HG03066 (cell line): ENCODE data around the gene AGAP1.

Experiments
- ATAC-seq: cut with Tn5 transposase; IDR thresholded peaks from one replicate; pipeline ENCODE4 v1.9.1; 2021; ENCODE audit warnings: low read depth; ENCODE audit not compliant: unreplicated experiment

AGAP1 gene

DNA sequence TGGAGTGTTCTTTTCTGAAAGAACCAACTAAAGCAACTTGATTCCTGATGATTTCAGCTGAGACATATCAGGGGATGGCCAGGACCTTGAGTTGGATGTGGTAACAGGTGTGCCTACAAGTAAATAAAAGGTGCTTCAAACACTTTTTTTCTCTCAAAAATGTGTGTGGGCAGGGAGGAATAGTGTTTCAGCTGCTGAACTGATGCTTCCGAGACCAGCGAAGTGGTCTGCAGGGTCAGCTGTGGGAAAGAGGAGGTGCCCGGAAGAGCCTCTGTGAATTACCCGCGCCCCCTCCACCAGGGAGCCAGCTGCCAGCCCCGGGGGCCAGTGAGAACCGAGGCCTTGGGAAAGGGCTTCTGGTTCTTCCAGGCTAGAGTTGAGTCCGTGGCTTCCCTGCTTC lies 425.0 kb downstream of the AGAP1 start:
- no peak for ATAC-seq

DNA sequence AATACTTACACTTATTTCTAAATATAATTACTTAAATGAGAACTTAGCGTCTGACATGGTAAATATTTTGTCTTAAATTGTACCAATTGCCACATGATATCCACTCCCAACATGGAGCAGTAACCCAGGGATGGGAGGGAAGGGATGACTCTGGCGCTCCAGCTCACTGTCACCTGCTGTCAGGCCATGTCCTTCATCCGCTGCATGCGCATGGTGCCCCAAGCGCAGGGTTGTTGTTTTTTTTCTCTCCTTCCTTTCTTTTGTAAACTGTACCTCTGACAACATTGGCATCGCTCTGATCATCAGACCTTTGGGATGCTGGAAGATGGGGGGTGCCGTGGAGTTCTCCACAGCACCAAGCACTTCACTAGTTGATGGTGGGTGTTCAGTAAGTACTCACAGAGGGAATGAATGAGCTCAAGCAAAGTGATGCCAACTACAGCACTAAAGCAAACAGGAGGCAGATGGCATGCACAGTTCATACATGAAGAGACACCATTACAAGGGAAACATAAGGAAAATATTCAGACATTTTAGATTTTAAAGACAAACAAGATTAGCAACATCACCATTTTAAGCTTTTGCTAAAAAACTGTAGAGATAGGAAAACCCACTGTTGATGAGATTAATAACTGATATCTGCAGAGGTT lies 426.5 kb downstream of the AGAP1 start:
- ATAC-seq, result no peak

- ATAC-seq, result no peak
Observed at GRCh38 chr2:235921508-235922191, 427.8 kb downstream of the AGAP1 start.

DNA sequence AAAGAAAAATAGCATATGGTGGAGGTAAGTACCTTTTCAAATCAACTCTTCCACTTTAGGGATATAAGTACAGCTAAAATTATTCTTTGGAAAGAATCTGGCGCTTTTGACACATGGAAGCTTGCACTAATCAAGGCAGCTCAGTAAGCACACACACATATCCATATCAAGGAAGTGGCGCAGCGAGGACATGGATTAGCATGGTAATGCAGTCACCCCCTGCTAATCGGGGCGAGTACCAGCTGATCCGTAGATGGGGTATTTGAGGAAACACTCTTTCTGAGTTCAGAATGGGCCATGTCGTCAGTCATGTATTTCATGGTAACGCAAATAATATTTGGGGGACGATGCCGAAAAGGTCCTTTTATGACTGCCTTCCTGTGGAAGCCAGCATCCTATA lies 429.0 kb downstream of the AGAP1 start:
- ATAC-seq, result no peak

- no peak for ATAC-seq
Observed at GRCh38 chr2:235923859-235924674, 430.2 kb downstream of the AGAP1 start.

DNA sequence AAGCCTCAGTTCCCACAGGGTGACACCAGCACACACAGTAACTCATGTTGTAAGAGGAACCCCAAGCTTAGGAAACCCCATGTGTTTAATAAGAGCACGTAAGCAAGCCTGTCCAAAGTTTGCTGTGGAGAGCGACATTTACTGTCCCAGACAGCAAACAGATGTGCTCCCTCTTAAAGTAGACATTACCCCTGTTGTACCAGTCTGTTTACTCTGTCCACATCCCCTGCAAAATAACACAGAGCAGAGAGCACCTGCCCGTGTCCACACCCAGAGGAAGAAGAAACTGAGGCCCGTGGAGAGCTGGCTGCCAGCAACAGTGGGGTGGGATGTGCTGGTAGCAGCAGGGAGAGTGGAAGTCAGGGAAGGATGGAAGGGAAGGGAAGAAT lies 430.8 kb downstream of the AGAP1 start:
- no peak for ATAC-seq

- ATAC-seq, result no peak
Observed at GRCh38 chr2:235925250-235925919, 431.5 kb downstream of the AGAP1 start.

GRCh38 chr2:235926229-235926628 lies 432.4 kb downstream of the AGAP1 start:
- ATAC-seq, result no peak

DNA sequence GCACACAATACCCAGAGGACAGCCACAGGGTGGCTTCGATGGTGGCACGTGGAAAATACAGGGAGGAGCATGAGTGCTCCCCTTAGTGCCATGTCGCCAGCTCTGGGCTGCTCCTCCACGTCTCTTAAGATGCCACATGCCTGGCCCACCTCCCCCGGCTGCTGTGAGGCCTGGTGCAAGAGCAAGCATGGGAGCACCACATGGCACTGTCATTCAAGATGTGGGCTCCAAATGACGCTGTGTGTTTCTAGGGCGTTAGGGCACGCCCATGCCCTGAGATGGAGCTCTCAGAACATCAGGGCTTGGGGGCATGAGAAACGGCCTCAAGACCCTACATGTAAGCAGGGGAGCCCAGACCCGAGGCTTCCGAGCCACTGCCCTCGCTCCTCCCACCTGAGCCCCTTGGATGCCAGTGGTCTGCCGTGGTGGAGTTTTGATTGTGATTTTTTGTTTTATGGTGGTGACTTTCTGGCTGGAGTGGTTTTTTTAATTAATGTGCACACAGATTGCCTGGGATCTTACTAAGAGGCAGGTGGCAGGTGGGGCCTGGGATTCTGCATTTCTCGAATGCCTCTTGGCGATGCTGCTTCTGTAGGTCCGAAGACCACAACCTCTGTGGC lies 435.0 kb downstream of the AGAP1 start:
- no peak for ATAC-seq

- no peak for ATAC-seq
Observed at GRCh38 chr2:235930701-235931100, 436.9 kb downstream of the AGAP1 start.

DNA sequence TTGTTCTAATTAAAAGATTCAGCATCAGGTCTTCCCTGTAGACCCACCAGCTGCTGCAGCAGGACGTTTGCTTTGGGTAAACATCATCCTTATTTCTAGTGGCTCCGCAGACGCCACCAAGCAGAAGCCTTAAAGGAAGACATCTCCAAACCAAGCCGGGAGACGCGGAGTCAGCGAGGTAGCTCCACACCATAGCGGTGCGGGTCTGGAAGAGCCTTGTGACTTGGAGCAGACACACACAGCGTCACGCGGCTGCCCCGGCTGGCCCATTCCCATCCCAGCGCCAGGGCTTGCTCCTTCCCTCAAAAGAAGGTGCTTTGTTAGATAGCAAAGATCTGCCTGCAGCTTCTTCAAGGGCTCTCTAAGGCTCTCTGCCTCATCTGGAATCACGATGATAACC lies 437.8 kb downstream of the AGAP1 start:
- ATAC-seq, result no peak

- ATAC-seq, result no peak
Observed at GRCh38 chr2:235934059-235934773, 440.4 kb downstream of the AGAP1 start.

DNA sequence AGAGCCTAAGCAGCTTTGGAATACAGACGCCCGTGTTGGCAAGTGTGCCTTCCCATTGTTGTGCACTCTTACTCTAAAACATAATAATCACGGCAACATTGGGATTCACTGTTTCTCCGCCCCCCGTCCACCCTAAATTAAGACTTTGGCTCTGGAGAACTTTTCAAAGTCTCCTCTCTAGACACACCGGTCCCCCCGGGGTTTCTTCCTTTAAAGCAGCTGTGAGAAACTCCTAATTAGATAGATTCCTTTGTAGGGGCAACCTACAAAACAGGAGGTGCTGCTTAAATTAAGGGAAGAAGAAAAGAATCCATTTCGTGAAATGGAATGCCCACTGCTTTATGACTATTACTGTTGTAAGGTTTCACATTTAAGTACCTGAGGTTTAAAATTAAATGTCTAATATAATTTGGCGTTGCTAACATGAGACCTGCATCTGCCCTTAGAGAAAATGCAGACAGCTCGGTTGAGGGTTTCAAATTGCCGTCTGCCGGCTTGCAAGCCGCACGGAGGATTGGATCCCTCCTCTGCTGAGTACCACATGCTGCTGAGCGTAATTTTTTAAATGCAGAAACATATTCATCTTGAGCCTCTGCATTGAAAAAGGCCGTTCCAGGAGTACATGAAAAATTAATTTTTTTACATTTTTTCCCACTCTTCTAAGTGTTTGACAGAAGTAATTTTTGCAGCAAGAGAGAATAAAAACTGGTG lies 441.1 kb downstream of the AGAP1 start:
- no peak for ATAC-seq

GRCh38 chr2:235935773-235936172 lies 441.9 kb downstream of the AGAP1 start:
- no peak for ATAC-seq

GRCh38 chr2:235936493-235936892 lies 442.6 kb downstream of the AGAP1 start:
- no peak for ATAC-seq

DNA sequence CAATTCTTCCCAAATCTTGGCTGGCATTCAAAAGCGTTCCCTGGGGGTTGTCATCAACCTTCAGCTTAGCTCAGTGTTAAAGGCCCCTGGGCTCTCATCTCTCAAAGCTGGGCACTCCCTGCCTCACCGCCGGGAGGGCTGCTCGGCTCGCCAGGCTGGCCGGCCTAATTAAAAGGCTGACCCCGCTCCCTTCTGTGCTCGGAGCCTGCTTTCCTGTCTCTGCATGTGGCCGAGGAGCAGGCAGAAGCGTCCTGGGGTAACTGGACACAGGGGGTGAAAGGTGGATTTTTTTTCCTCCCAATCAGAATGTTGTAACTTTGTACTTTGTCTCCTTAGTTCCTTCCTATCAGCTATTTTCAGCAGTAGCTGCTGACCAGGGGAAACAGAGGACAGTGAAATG lies 443.2 kb downstream of the AGAP1 start:
- ATAC-seq, result no peak

DNA sequence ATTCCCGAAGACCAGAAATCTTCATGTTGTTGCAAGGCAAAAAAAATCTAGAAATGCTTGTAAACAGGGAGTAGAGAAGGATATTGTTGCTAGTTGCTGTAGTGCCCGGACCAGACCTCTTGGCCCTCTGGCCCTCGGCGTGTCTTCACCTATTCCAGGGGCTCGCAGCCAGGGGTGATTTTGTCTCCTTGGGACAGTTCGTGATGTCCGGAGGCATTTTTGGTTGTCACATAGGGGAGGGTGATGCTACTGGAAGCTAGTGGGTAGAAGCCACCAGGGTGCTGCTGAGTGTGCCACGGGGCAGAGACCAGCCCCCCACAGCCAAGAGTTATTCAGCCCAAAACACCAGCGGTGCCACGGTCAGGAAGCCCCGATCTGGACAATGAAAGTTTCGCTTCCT lies 443.7 kb downstream of the AGAP1 start:
- no peak for ATAC-seq

GRCh38 chr2:235937936-235938335 lies 444.1 kb downstream of the AGAP1 start:
- ATAC-seq, result no peak

DNA sequence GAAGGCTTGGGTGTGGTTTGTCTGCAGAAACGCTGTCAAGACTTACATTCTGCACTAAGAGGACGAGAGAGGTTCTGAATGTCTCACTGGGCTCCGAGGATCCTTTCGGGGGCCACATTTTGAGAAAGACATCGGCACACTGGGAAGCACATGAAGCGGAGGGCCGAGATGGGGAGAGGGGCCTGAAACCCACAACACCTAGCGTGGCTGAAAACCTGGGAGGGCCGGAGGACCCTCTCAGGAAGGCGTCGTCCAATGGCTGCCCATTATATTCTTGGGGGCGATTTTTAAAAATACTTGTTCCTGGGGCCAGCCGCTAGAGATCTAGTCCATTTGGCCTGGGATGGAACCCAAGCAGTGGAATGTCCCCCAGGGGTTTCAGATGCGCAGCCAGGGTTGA lies 444.8 kb downstream of the AGAP1 start:
- ATAC-seq, result no peak
